Ectodermal cell (in vitro differentiated cells): Measurements from ENCODE around the gene TMEM203.

Experiments used
- H3K27ac ChIP-seq: 2 replicates; pipeline ENCODE4 v1.7.0; 2013; ENCODE audit warnings: mild to moderate bottlenecking, low read depth, low read length; ENCODE audit not compliant: insufficient read depth, poor library complexity, severe bottlenecking
- H3K27me3 ChIP-seq: 2 replicates; pipeline ENCODE4 v1.7.0; 2013; ENCODE audit warnings: mild to moderate bottlenecking, low read length; ENCODE audit not compliant: insufficient read depth, control insufficient read depth, poor library complexity, severe bottlenecking
- H3K36me3 ChIP-seq: one replicate; pipeline ENCODE4 v1.7.0; 2013; ENCODE audit warnings: low read length; ENCODE audit not compliant: control insufficient read depth, insufficient read depth
- H3K4me1 ChIP-seq: one replicate; pipeline ENCODE4 v1.7.0; 2013; ENCODE audit warnings: low read length; ENCODE audit not compliant: control insufficient read depth, insufficient read depth
- H3K4me3 ChIP-seq: 2 replicates; pipeline ENCODE4 v1.7.0; 2013; ENCODE audit warnings: low read depth, low read length, control low read depth; ENCODE audit not compliant: insufficient read depth
- H3K9me3 ChIP-seq: 2 replicates; pipeline ENCODE4 v1.7.0; 2013; ENCODE audit warnings: mild to moderate bottlenecking, low read length, moderate library complexity; ENCODE audit not compliant: control insufficient read depth
- WGBS, 2 experiments: methylation state at CpG; one replicate each; pipeline ENCODE4 v1.1.7; 2013; ENCODE audit warnings: missing lambda C conversion rate in 2 of 2; 5-methylcytosine and 5-hydroxymethylcytosine counted together

The TMEM203 gene

GRCh38 chr9:137221095-137221505, 15.7 kb upstream of the TMEM203 start:
- Histone ChIP-seq H3K27ac (no peak overlapping the region), H3K9me3 (no peaks in the 10 kb centered on the region), H3K4me3 (no peak overlapping the region), H3K36me3 (no peaks in the 10 kb centered on the region), H3K27me3 (peaks cover 22% of the 10 kb centered on the region), H3K4me1 (no peaks in the 10 kb centered on the region)
- 82 to 85% methylated on average over 13 to 14 of the region's 14 CpGs for WGBS, 2 experiments

- H3K27ac ChIP-seq = no peak overlapping the region
- H3K36me3 ChIP-seq = peaks cover 1% of the 10 kb centered on the region
- no peaks in the 10 kb centered on the region for H3K4me1 ChIP-seq
- 93% methylated on average over 52 of the region's 52 CpGs for WGBS, 2 experiments
- H3K4me3 ChIP-seq = no peak overlapping the region
- no peaks in the 10 kb centered on the region for H3K9me3 ChIP-seq
- H3K27me3 ChIP-seq = peaks cover 22% of the 10 kb centered on the region
Measured at GRCh38 chr9:137220317-137221094, 15.1 kb upstream of the TMEM203 start.

GRCh38 chr9:137219757-137220316, 14.4 kb upstream of the TMEM203 start:
- Histone ChIP-seq H3K4me1 (no peaks in the 10 kb centered on the region), H3K36me3 (peaks cover 5% of the 10 kb centered on the region), H3K27me3 (peaks cover 22% of the 10 kb centered on the region), H3K4me3 (no peak overlapping the region), H3K27ac (no peak overlapping the region), H3K9me3 (no peaks in the 10 kb centered on the region)
- WGBS, 2 experiments = 95 to 96% methylated on average over 10 of the region's 10 CpGs

GRCh38 chr9:137218754-137219271, 13.4 kb upstream of the TMEM203 start:
- WGBS, 2 experiments = 71 to 82% methylated on average over 12 of the region's 12 CpGs
- H3K4me3 ChIP-seq = no peak overlapping the region
- peaks cover 10% of the 10 kb centered on the region for H3K36me3 ChIP-seq
- peaks cover 22% of the 10 kb centered on the region for H3K27me3 ChIP-seq
- H3K4me1 ChIP-seq = no peaks in the 10 kb centered on the region
- H3K27ac ChIP-seq = no peak overlapping the region
- H3K9me3 ChIP-seq = no peaks in the 10 kb centered on the region

- Histone ChIP-seq H3K9me3 (no peaks in the 10 kb centered on the region), H3K4me1 (no peaks in the 10 kb centered on the region), H3K27me3 (peaks cover 22% of the 10 kb centered on the region), H3K36me3 (peaks cover 10% of the 10 kb centered on the region), H3K27ac (no peak overlapping the region), H3K4me3 (no peak overlapping the region)
- 95 to 96% methylated on average over 30 of the region's 30 CpGs for WGBS, 2 experiments
Measured at GRCh38 chr9:137218212-137218753, 12.8 kb upstream of the TMEM203 start.

GRCh38 chr9:137217276-137218211, 12.1 kb upstream of the TMEM203 start:
- peaks cover 10% of the 10 kb centered on the region for H3K36me3 ChIP-seq
- WGBS, 2 experiments = 61 to 62% methylated on average over 36 of the region's 36 CpGs
- no peak overlapping the region for H3K4me3 ChIP-seq
- no peaks in the 10 kb centered on the region for H3K9me3 ChIP-seq
- H3K27ac ChIP-seq = no peak overlapping the region
- no peaks in the 10 kb centered on the region for H3K4me1 ChIP-seq
- H3K27me3 ChIP-seq = peaks cover 15% of the 10 kb centered on the region

- Histone ChIP-seq H3K4me1 (no peaks in the 10 kb centered on the region), H3K4me3 (no peak overlapping the region), H3K27ac (no peak overlapping the region), H3K9me3 (no peaks in the 10 kb centered on the region), H3K27me3 (peaks cover 5% of the 10 kb centered on the region), H3K36me3 (peaks cover 10% of the 10 kb centered on the region)
- 94 to 95% methylated on average over 30 of the region's 30 CpGs for WGBS, 2 experiments
Measured at GRCh38 chr9:137216188-137216965, 10.9 kb upstream of the TMEM203 start.

- WGBS, 2 experiments = 94 to 95% methylated on average over 22 of the region's 22 CpGs
- Histone ChIP-seq H3K4me1 (no peaks in the 10 kb centered on the region), H3K27ac (no peak overlapping the region), H3K27me3 (no peaks in the 10 kb centered on the region), H3K36me3 (peaks cover 10% of the 10 kb centered on the region), H3K4me3 (no peak overlapping the region), H3K9me3 (no peaks in the 10 kb centered on the region)
Measured at GRCh38 chr9:137215196-137215986, 9.9 kb upstream of the TMEM203 start.

GRCh38 chr9:137214620-137215019, 9.2 kb upstream of the TMEM203 start:
- 95 to 96% methylated on average over 19 of the region's 19 CpGs for WGBS, 2 experiments

More at GRCh38 chr9:137214620-137215019, 9.2 kb upstream of the TMEM203 start:
- Histone ChIP-seq H3K4me3 (no peak overlapping the region), H3K4me1 (no peaks in the 10 kb centered on the region), H3K27ac (no peak overlapping the region), H3K27me3 (no peaks in the 10 kb centered on the region), H3K9me3 (no peaks in the 10 kb centered on the region), H3K36me3 (peaks cover 10% of the 10 kb centered on the region)
